Heart left ventricle (tissue), 16 donors: ENCODE results near the gene FBXW7. TPM values are rescaled to one million over a fixed set of nuclear protein-coding genes. Genes with fewer than 3 reads are reported as not detected.
A peak's percentile ranks its signal among the peaks of the same experiment; 100 is the strongest.

ENCODE experiments used
- ATAC-seq, 4 donors: fragments of 200-7000 bp; cut with Tn5 transposase; one replicate each; pipeline ENCODE4 v1.9.1; 2020 to 2022; ENCODE audit warnings: moderate library complexity in 4 of 4, mild to moderate bottlenecking in 3 of 4, moderate number of reproducible peaks in 1 of 4
- DNase-seq, 5 donors: peaks; one replicate each; pipeline ENCODE4 v3.0.0-alpha.2; 2020
- H3K27ac ChIP-seq, 12 donors: fragments of 200-600 bp; sonication (generic) in 4 of 12; one replicate each; pipeline versions ENCODE4 v1.5.0 to v1.8.0; 2016 to 2022; ENCODE audit warnings: mild to moderate bottlenecking in 2 of 12
- H3K27me3 ChIP-seq, 9 donors: fragments of 200-600 bp; sonication (generic) in 2 of 9; one replicate each; pipeline versions ENCODE4 v1.5.1 to v1.8.0; 2016 to 2022; ENCODE audit warnings: mild to moderate bottlenecking in 3 of 9
- H3K36me3 ChIP-seq, 9 donors: fragments of 200-600 bp; sonication (generic) in 2 of 9; one replicate each; pipeline versions ENCODE4 v1.5.0 to v1.8.0; 2018 to 2022; ENCODE audit warnings: mild to moderate bottlenecking in 2 of 9
- H3K4me1 ChIP-seq, 12 donors: fragments of 200-600 bp; sonication (generic) in 4 of 12; one replicate each; pipeline versions ENCODE4 v1.5.0 to v1.8.0; 2016 to 2022; ENCODE audit warnings: mild to moderate bottlenecking in 3 of 12
- H3K4me3 ChIP-seq, 12 donors: fragments of 200-600 bp; sonication (generic) in 4 of 12; one replicate each; pipeline versions ENCODE4 v1.5.0 to v1.8.0; 2017 to 2022; ENCODE audit warnings: mild to moderate bottlenecking in 9 of 12, moderate library complexity in 4 of 12
- H3K9me3 ChIP-seq, 12 donors: fragments of 200-600 bp; sonication (generic) in 4 of 12; one replicate each; pipeline versions ENCODE4 v1.5.0 to v1.8.0; 2016 to 2022; ENCODE audit warnings: mild to moderate bottlenecking in 1 of 12
- CTCF ChIP-seq, 12 donors: fragments of 200-600 bp; sonication (generic) in 4 of 12; IDR thresholded peaks; one replicate each; pipeline versions ENCODE4 v1.5.0 to v1.8.0; 2018 to 2022; ENCODE audit warnings: antibody characterized with exemption in 12 of 12, mild to moderate bottlenecking in 5 of 12
- POLR2A ChIP-seq, 2 donors: fragments of 450-650 bp; IDR thresholded peaks; one replicate each; pipeline ENCODE4 v1.6.1; 2017; ENCODE audit warnings: antibody characterized with exemption in 2 of 2, mild to moderate bottlenecking in 2 of 2, moderate library complexity in 2 of 2
- WGBS, 4 donors: extraction: QIAGEN DNeasy Blood & Tissue Kit in 2 of 4; methylation state at CpG; one replicate each; pipeline versions ENCODE4 v1.1.5 to v1.1.7; 2013 to 2018; 5-methylcytosine and 5-hydroxymethylcytosine counted together
- intact Hi-C, 10 donors: fragments of 100-400 bp; cut with DNase I; formaldehyde crosslinking; loops; one replicate each; pipeline versions ENCODE4 v1.11.1 to v1.14.2; 2022
- polyA plus RNA-seq, 2 donors: library from polyadenylated mRNA; stranded (reverse); fragments of 200-250 nt; gene quantifications; one replicate each; pipeline ENCODE4 v1.2.3, GENCODE V29; 2013
- total RNA-seq, 9 donors: library from RNA; depleted of rRNA in 2 of 9; stranded (reverse); fragments of >200 nt in 2 of 9; fragmentation: NEBNext Ultra II Directional in 3 of 9; extraction: Animal tissue kit (Norgen Biotek cat#: 25700) in 3 of 9; gene quantifications; one replicate each; pipeline versions ENCODE4 v1.1.0 to v1.2.4, GENCODE V29; 2016 to 2023
- donor health status: ischemic (EF 13 %, LVEDD 7.1; RV severe dilation, severe dysfunction).
- donor health status: healthy with polysubstance abuse.
- donor health status: DM: no; HTN: yes; CAD: no.
- donor health status: DM: no; HTN: no; CAD: no.
- donor health status: ischemic (EF 25% LVEDD 6.9; RV normal size, moderate dysfunction).
- donor health status: ischemic (EF 25% LVEDD 5.7; RV mildly dilated, moderate dysfunction).
- donor health status: healthy.
- donor health status: DM: yes; HTN: yes; CAD: no.
- donor health status: ischemic (EF 35%, LVEDD 5.7; RV mildly dilated, moderate dysfunction).
- donor health status: nonischemic (EF 11% LVEDD 7.7; RV severe dilation, severe dysfunction).
- donor health status: DM: yes; HTN: yes; CAD: no.
- donor health status: PGD.
- donor health status: ischemic (EF 29% LVEDD 5.4; RV normal size, mild dysfunction).
- donor health status: nonischemic (EF 23%, LVEDD 6.1; RV moderate dilation, normal function).

The FBXW7 gene
- total and polyA plus RNA-seq, 11 donors, result 20.6 to 74.1 (median 59.8) TPM

- no peaks in the 10 kb centered on the region for H3K27me3 ChIP-seq
- TF ChIP-seq POLR2A (IDR thresholded peaks at IDR 0.05) (no peak), CTCF (IDR thresholded peaks at IDR 0.05) (no peak)
- peak; percentile 58 to 88 (median 74) for ATAC-seq
- peak overlapping the region in 2 of 12 donors; percentile 3 to 9 for H3K27ac ChIP-seq
- 68 to 77% (median 74%) methylated on average over 5 of the region's 5 CpGs for WGBS, 4 donors
- no peaks in the 10 kb centered on the region for H3K36me3 ChIP-seq
- H3K4me3 ChIP-seq, result no peak overlapping the region
- DNase-seq, result no peak
- H3K4me1 ChIP-seq, result peaks cover 0 to 36% (median 8%) of the 10 kb centered on the region in 12 donors
- H3K9me3 ChIP-seq, result no peaks in the 10 kb centered on the region
- intact Hi-C loops, result no loop called here
Observed at GRCh38 chr4:152479428-152480026, 56.4 kb downstream of the FBXW7 start.

- Histone ChIP-seq H3K27me3 (no peaks in the 10 kb centered on the region), H3K27ac (peak overlapping the region in 2 of 12 donors; percentile 3 to 9), H3K4me1 (peaks cover 0 to 36% (median 8%) of the 10 kb centered on the region in 12 donors), H3K9me3 (no peaks in the 10 kb centered on the region), H3K4me3 (no peak overlapping the region), H3K36me3 (no peaks in the 10 kb centered on the region)
- intact Hi-C loops, result no loop called here
- DNase-seq, result no peak
- 68 to 80% (median 78%) methylated on average over 3 of the region's 3 CpGs for WGBS, 4 donors
- ATAC-seq, result peak in 1 of 4 donors; percentile 30
- TF ChIP-seq POLR2A (IDR thresholded peaks at IDR 0.05) (no peak), CTCF (IDR thresholded peaks at IDR 0.05) (no peak)
Observed at GRCh38 chr4:152478461-152479237, 57.2 kb downstream of the FBXW7 start.

GRCh38 chr4:152476796-152477195 is 59.1 kb downstream of the FBXW7 start:
- 90 to 98% (median 95%) methylated on average over 2 of the region's 2 CpGs for WGBS, 4 donors

More at GRCh38 chr4:152476796-152477195, 59.1 kb downstream of the FBXW7 start:
- Histone ChIP-seq H3K4me1 (peaks cover 0 to 36% (median 8%) of the 10 kb centered on the region in 12 donors), H3K36me3 (no peaks in the 10 kb centered on the region), H3K27ac (no peak overlapping the region), H3K4me3 (no peak overlapping the region), H3K9me3 (no peaks in the 10 kb centered on the region), H3K27me3 (no peaks in the 10 kb centered on the region)
- ATAC-seq (peak in 2 of 4 donors; percentile 24 to 55), DNase-seq (no peak)
- intact Hi-C loops, result no loop called here
- TF ChIP-seq CTCF (IDR thresholded peaks at IDR 0.05) (no peak), POLR2A (IDR thresholded peaks at IDR 0.05) (no peak)
